OCI-LY1 (cell line): ENCODE measurements around the gene GKN1.

ENCODE experiments used
- CTCF ChIP-seq: fragments of 200-600 bp; sonication (generic), shearing (Covaris generic); IDR thresholded peaks from 2 replicates; pipeline ENCODE4 v1.5.1; 2017; ENCODE audit warnings: mild to moderate bottlenecking, antibody characterized with exemption, low read length, moderate library complexity, mixed read lengths
- EZH2 ChIP-seq: fragments of 200-600 bp; sonication (generic), shearing (Covaris generic); IDR thresholded peaks from 2 replicates; pipeline ENCODE4 v1.8.0; 2017; ENCODE audit warnings: borderline replicate concordance, mixed run types, mild to moderate bottlenecking, antibody characterized with exemption, low read length, moderate library complexity, mixed read lengths

GRCh38 chr2:68980956-68981355 is 6.5 kb downstream of the GKN1 start:
- TF ChIP-seq CTCF: no peak
- TF ChIP-seq EZH2: no peak
